H9 (cell line): Measurements from ENCODE around the gene LDLRAD4. TPM values are rescaled to one million over a fixed set of nuclear protein-coding genes. Genes with fewer than 3 reads are reported as not detected.

Source experiments
- DNase-seq: peaks from one replicate; pipeline ENCODE4 v3.0.0-alpha.2; 2017
- H2AFZ ChIP-seq: one replicate; pipeline ENCODE4 v1.6.1; 2013; ENCODE audit warnings: mild to moderate bottlenecking, low read length, control low read depth, moderate library complexity
- H2AK5ac ChIP-seq: 2 replicates; pipeline ENCODE4 v1.6.1; 2013; ENCODE audit warnings: low read length, control low read depth, mixed read lengths; ENCODE audit not compliant: insufficient read length
- H2BK120ac ChIP-seq: one replicate; pipeline ENCODE4 v1.6.1; 2013; ENCODE audit warnings: low read depth, mild to moderate bottlenecking, low read length, control low read depth, inconsistent platforms; ENCODE audit not compliant: poor library complexity, severe bottlenecking
- H2BK12ac ChIP-seq: 2 replicates; pipeline ENCODE4 v1.6.1; 2013; ENCODE audit warnings: low read length, control low read depth, mixed read lengths, low read depth; ENCODE audit not compliant: insufficient read length
- H2BK15ac ChIP-seq: 2 replicates; pipeline ENCODE4 v1.6.1; 2013; ENCODE audit warnings: low read depth, low read length, control low read depth
- H2BK20ac ChIP-seq: one replicate; pipeline ENCODE4 v1.6.1; 2013; ENCODE audit warnings: low read depth, mild to moderate bottlenecking, low read length, control low read depth, inconsistent platforms; ENCODE audit not compliant: poor library complexity, severe bottlenecking
- H2BK5ac ChIP-seq: 2 replicates; pipeline ENCODE4 v1.6.1; 2013; ENCODE audit warnings: low read length, control low read depth, mixed read lengths; ENCODE audit not compliant: insufficient read length
- H3K14ac ChIP-seq: 2 replicates; pipeline ENCODE4 v1.6.1; 2013; ENCODE audit warnings: low read length, control low read depth; ENCODE audit not compliant: insufficient read depth
- H3K18ac ChIP-seq: 2 replicates; pipeline ENCODE4 v1.6.1; 2013; ENCODE audit warnings: low read depth, mild to moderate bottlenecking, mixed read lengths, low read length, control low read depth; ENCODE audit not compliant: insufficient read length
- H3K23ac ChIP-seq: 2 replicates; pipeline ENCODE4 v1.6.1; 2013; ENCODE audit warnings: low read length, control low read depth, mixed read lengths, low read depth; ENCODE audit not compliant: insufficient read length
- H3K23me2 ChIP-seq: 2 replicates; pipeline ENCODE4 v1.6.1; 2013; ENCODE audit warnings: low read depth, mild to moderate bottlenecking, mixed read lengths, low read length, control low read depth; ENCODE audit not compliant: insufficient read length, poor library complexity, severe bottlenecking
- H3K27ac ChIP-seq: 2 replicates; pipeline ENCODE4 v1.5.1; 2013; ENCODE audit warnings: low read length, control low read depth, mixed read lengths, low read depth; ENCODE audit not compliant: insufficient read length
- H3K27me3 ChIP-seq: 2 replicates; pipeline ENCODE4 v1.6.1; 2013; ENCODE audit warnings: low read length, control low read depth, inconsistent platforms; ENCODE audit not compliant: insufficient read depth
- H3K4ac ChIP-seq: 2 replicates; pipeline ENCODE4 v1.6.1; 2013; ENCODE audit warnings: low read depth, mild to moderate bottlenecking, control low read depth, inconsistent platforms, low read length, moderate library complexity
- H3K4me1 ChIP-seq: 2 replicates; pipeline ENCODE4 v1.6.1; 2013; ENCODE audit warnings: low read length, control low read depth, inconsistent platforms; ENCODE audit not compliant: insufficient read depth
- H3K4me2 ChIP-seq: 2 replicates; pipeline ENCODE4 v1.6.1; 2013; ENCODE audit warnings: low read length, control low read depth, mixed read lengths; ENCODE audit not compliant: insufficient read length, insufficient read depth
- H3K56ac ChIP-seq: 2 replicates; pipeline ENCODE4 v1.6.1; 2013; ENCODE audit warnings: low read depth, mild to moderate bottlenecking, mixed read lengths, low read length, control low read depth; ENCODE audit not compliant: insufficient read length
- H3K79me1 ChIP-seq: 2 replicates; pipeline ENCODE4 v1.6.1; 2013; ENCODE audit warnings: low read depth, mild to moderate bottlenecking, moderate library complexity, low read length, control low read depth, inconsistent platforms; ENCODE audit not compliant: insufficient read depth, poor library complexity, severe bottlenecking
- H3K79me2 ChIP-seq: 2 replicates; pipeline ENCODE4 v1.6.1; 2013; ENCODE audit warnings: low read length, control low read depth, inconsistent platforms; ENCODE audit not compliant: insufficient read depth
- H3K9ac ChIP-seq: 2 replicates; pipeline ENCODE4 v1.6.1; 2013; ENCODE audit warnings: low read length, control low read depth, mixed read lengths; ENCODE audit not compliant: insufficient read length; ENCODE audit errors: extremely low read depth
- H3K9me3 ChIP-seq: one replicate; pipeline ENCODE4 v1.6.1; 2013; ENCODE audit warnings: low read depth, low read length, inconsistent platforms; ENCODE audit not compliant: control insufficient read depth
- H3T11ph ChIP-seq: one replicate; pipeline ENCODE4 v1.6.1; 2013; ENCODE audit warnings: mild to moderate bottlenecking, low read length, control low read depth, inconsistent platforms
- H4K20me1 ChIP-seq: one replicate; pipeline ENCODE4 v1.6.1; 2013; ENCODE audit not compliant: control insufficient read depth, insufficient read length, insufficient read depth
- H4K5ac ChIP-seq: 2 replicates; pipeline ENCODE4 v1.6.1; 2013; ENCODE audit warnings: low read depth, mild to moderate bottlenecking, mixed read lengths, low read length, control low read depth; ENCODE audit not compliant: insufficient read length
- H4K8ac ChIP-seq: replicated peaks from 2 replicates; pipeline ENCODE4 v1.6.1; 2013; ENCODE audit warnings: low read length, control low read depth, mixed read lengths, low read depth; ENCODE audit not compliant: insufficient read length
- H4K91ac ChIP-seq: 2 replicates; pipeline ENCODE4 v1.6.1; 2013; ENCODE audit warnings: low read depth, mild to moderate bottlenecking, moderate library complexity, mixed read lengths, low read length, control low read depth; ENCODE audit not compliant: insufficient read length
- H3K27ac Mint-ChIP-seq, 3 experiments: 2 replicates in 2 of 3; 3 replicates in 1 of 3; pipeline ENCODE4 v1.8.0; 2020 to 2021; ENCODE audit warnings: mixed read lengths in 3 of 3, mild to moderate bottlenecking in 1 of 3, moderate library complexity in 1 of 3
- H3K27me3 Mint-ChIP-seq: 2 replicates; pipeline ENCODE4 v1.8.0; 2021; ENCODE audit warnings: low read depth, mild to moderate bottlenecking, moderate library complexity, mixed read lengths
- H3K36me3 Mint-ChIP-seq, 3 experiments: 2 replicates in 2 of 3; 3 replicates in 1 of 3; pipeline ENCODE4 v1.8.0; 2020 to 2021; ENCODE audit warnings: low read depth in 3 of 3, mixed read lengths in 3 of 3; ENCODE audit not compliant: insufficient read depth in 1 of 3
- H3K4me1 Mint-ChIP-seq, 2 experiments: 2 replicates each; pipeline ENCODE4 v1.8.0; 2020; ENCODE audit warnings: mixed read lengths in 2 of 2
- H3K4me3 Mint-ChIP-seq, 2 experiments: 2 replicates in 1 of 2; 3 replicates in 1 of 2; pipeline ENCODE4 v1.8.0; 2020 to 2021; ENCODE audit warnings: mild to moderate bottlenecking in 2 of 2, mixed read lengths in 2 of 2, moderate library complexity in 1 of 2
- H3K9me3 Mint-ChIP-seq, 2 experiments: 2 replicates in 1 of 2; 3 replicates in 1 of 2; pipeline ENCODE4 v1.8.0; 2020; ENCODE audit warnings: mild to moderate bottlenecking in 2 of 2, mixed read lengths in 2 of 2, moderate library complexity in 1 of 2
- WGBS: extraction: QIAGEN DNeasy Blood & Tissue Kit; methylation state at CpG from one replicate; pipeline ENCODE4 v1.1.7; 2013; ENCODE audit warnings: missing lambda C conversion rate, low lambda C conversion rate, mixed read lengths; ENCODE audit not compliant: insufficient read length; ENCODE audit errors: extremely low coverage; 5-methylcytosine and 5-hydroxymethylcytosine counted together
- total RNA-seq: library from RNA; stranded (reverse); gene quantifications from 2 replicates; pipeline ENCODE4 v1.2.1, GENCODE V29; 2021
- TF ChIP-seq, protein P1 (sequence below): fragments of 200-600 bp; sonication (generic); conservative IDR thresholded peaks from 3 replicates; pipeline ENCODE4 v1.8.0; 2021; ENCODE audit warnings: antibody characterized with exemption, mild to moderate bottlenecking

The LDLRAD4 gene
- total RNA-seq, 1 experiment from 2014 or later: 3.9 TPM

DNA sequence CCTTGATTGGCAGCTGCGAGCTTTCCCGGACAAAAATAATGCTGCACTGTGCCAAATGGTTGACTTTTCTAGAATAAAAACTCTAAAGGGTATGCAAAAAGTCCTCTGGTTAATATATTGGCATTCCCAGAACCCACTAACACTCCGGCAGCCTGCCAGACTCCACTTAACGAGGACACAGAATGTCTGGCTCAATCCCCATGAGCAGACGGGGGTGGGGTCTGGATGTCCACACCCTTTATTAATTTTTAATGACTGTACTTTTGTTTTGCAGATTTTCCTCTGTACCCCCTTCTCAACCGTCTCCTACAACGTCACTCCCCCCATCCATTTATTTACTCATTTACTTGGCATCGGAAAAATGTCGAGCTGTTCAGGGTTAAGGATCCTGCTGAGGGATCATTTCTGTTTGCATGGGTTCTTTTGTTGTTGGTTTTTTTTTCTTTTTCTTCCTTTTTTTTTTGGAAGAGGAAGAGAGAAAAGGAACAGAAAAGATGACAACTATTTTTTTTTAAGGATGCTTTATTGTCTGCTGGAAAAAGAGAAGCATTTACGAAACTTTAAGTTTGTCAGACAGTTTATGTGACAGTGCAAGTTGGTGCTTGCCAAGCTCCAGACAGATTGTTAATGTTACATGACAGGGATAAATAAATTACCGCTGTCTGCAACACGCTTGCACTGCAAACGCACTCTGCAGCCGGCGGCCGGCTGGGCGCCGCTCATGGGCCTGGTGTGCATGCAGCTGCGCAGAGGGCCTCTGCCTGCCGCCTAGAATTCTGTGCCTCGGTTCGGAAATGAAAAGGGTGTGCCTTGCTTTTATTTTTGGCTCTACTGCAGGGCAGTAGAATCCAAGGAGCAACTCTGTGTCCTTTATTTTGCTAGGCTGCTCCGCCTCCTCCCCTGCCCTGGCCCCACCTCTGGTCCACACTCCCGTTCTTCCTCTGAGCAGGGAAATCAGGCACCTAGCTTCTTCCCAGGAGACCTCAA is 3.6 kb downstream of the LDLRAD4 start:
- H3K79me2 ChIP-seq: no peaks in the 10 kb centered on the region
- no peaks in the 10 kb centered on the region for H3K9me3 ChIP-seq
- H2AFZ ChIP-seq: no peak overlapping the region
- H4K91ac ChIP-seq: no peak overlapping the region
- no peak overlapping the region for H2BK12ac ChIP-seq
- Mint-ChIP-seq H3K27me3 (peaks cover 27% of the 10 kb centered on the region), H3K36me3 (no peaks in the 10 kb centered on the region), H3K4me1 (peaks cover 30 to 37% of the 10 kb centered on the region in 2 experiments), H3K9me3 (no peaks in the 10 kb centered on the region), H3K4me3 (no peak overlapping the region; a peak in 1 of 5 replicates), H3K27ac (no peak overlapping the region; a peak in 2 of 7 replicates)
- no peak overlapping the region for H2AK5ac ChIP-seq
- TF ChIP-seq, protein P1, sequence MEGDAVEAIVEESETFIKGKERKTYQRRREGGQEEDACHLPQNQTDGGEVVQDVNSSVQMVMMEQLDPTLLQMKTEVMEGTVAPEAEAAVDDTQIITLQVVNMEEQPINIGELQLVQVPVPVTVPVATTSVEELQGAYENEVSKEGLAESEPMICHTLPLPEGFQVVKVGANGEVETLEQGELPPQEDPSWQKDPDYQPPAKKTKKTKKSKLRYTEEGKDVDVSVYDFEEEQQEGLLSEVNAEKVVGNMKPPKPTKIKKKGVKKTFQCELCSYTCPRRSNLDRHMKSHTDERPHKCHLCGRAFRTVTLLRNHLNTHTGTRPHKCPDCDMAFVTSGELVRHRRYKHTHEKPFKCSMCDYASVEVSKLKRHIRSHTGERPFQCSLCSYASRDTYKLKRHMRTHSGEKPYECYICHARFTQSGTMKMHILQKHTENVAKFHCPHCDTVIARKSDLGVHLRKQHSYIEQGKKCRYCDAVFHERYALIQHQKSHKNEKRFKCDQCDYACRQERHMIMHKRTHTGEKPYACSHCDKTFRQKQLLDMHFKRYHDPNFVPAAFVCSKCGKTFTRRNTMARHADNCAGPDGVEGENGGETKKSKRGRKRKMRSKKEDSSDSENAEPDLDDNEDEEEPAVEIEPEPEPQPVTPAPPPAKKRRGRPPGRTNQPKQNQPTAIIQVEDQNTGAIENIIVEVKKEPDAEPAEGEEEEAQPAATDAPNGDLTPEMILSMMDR: no peak
- no peak overlapping the region for H3K9ac ChIP-seq
- DNase-seq: no peak
- H3K27ac ChIP-seq: no peak overlapping the region
- no peak overlapping the region for H3T11ph ChIP-seq
- WGBS: no CpG with 5 or more reads among the region's 24 CpGs
- no peak overlapping the region for H2BK15ac ChIP-seq
- H3K4me1 ChIP-seq: no peaks in the 10 kb centered on the region
- no peak overlapping the region for H2BK5ac ChIP-seq
- H3K4ac ChIP-seq: no peak overlapping the region
- no peak overlapping the region for H4K8ac ChIP-seq
- H3K79me1 ChIP-seq: no peaks in the 10 kb centered on the region
- H4K5ac ChIP-seq: no peak overlapping the region
- H3K18ac ChIP-seq: no peak overlapping the region
- no peak overlapping the region; the same call in 1 of the 2 replicates for H3K14ac ChIP-seq
- no peak overlapping the region for H3K56ac ChIP-seq
- no peak overlapping the region for H3K23ac ChIP-seq
- H3K23me2 ChIP-seq: peaks cover 10% of the 10 kb centered on the region
- H2BK20ac ChIP-seq: no peak overlapping the region
- no peak overlapping the region for H3K4me2 ChIP-seq
- H3K27me3 ChIP-seq: peaks cover 9% of the 10 kb centered on the region; the same call in 1 of the 2 replicates
- H4K20me1 ChIP-seq: no peaks in the 10 kb centered on the region
- H2BK120ac ChIP-seq: no peak overlapping the region
